Stimulated activated CD4-positive, alpha-beta T cell treated with anti-CD3 and anti-CD28 coated beads, Interleukin-4, amount 100 ng/mL, for 1 hour (primary cell): ENCODE data around the gene DOHH.
"Not testable (repeated sequence)": the region's sequence is repeated elsewhere in the genome, so short reads cannot be mapped to it uniquely, and the experiment has no call there.

ENCODE experiments used
- DNase-seq: peaks from one replicate; pipeline ENCODE4 v3.0.0-alpha.2; 2020

DOHH gene

DNA sequence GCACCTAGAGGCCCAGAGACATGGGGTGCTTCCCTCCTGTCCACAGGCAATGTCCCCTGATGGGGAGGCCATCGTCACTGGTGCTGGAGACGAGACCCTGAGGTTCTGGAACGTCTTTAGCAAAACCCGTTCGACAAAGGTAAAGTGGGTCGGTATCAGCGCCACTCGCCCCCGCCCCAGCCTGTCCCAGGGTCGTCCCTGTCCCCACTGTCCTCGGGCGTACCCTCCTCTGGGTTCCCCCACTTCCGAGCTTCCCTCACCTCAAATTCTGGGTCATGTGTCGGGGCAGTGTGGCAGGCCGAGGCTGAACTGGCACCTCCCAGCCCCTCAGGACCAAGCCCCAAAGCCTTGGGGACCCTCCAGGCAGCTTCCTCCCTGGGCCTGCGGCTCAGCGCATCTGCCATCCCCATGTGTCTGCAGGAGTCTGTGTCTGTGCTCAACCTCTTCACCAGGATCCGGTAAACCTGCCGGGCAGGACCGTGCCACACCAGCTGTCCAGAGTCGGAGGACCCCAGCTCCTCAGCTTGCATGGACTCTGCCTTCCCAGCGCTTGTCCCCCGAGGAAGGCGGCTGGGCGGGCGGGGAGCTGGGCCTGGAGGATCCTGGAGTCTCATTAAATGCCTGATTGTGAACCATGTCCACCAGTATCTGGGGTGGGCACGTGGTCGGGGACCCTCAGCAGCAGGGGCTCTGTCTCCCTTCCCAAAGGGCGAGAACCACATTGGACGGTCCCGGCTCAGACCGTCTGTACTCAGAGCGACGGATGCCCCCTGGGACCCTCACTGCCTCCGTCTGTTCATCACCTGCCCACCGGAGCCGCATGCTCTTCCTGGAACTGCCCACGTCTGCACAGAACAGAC is 34.1 kb upstream of the DOHH start:
- no peak for DNase-seq

- no peak for DNase-seq
Measured at GRCh38 chr19:3533563-3534216, 33.2 kb upstream of the DOHH start.

GRCh38 chr19:3533033-3533432 is 32.6 kb upstream of the DOHH start:
- no peak for DNase-seq

- DNase-seq = no peak
Measured at GRCh38 chr19:3532154-3532786, 31.8 kb upstream of the DOHH start.

- no peak for DNase-seq
Measured at GRCh38 chr19:3531716-3532115, 31.2 kb upstream of the DOHH start.

DNA sequence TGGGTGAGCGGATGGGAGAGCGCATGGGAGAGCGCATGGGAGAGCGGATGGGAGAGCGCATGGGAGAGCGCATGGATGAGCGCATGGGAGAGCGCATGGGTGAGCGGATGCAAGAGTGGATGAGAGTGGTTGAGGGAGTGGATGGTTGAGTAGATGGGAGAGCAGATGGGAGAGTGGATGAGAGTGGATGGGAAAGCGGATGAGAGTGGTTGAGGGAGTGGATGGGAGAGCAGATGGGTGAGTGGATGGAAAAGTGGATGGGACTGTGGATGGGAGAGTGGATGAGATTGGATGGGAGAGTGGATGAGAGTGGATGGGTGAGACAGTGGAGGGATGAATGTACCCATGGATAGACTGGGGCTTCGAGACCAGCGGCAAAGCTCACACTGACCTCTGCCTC is 29.9 kb upstream of the DOHH start:
- no peak for DNase-seq

GRCh38 chr19:3529299-3529698 is 28.8 kb upstream of the DOHH start:
- not testable (repeated sequence) for DNase-seq

DNA sequence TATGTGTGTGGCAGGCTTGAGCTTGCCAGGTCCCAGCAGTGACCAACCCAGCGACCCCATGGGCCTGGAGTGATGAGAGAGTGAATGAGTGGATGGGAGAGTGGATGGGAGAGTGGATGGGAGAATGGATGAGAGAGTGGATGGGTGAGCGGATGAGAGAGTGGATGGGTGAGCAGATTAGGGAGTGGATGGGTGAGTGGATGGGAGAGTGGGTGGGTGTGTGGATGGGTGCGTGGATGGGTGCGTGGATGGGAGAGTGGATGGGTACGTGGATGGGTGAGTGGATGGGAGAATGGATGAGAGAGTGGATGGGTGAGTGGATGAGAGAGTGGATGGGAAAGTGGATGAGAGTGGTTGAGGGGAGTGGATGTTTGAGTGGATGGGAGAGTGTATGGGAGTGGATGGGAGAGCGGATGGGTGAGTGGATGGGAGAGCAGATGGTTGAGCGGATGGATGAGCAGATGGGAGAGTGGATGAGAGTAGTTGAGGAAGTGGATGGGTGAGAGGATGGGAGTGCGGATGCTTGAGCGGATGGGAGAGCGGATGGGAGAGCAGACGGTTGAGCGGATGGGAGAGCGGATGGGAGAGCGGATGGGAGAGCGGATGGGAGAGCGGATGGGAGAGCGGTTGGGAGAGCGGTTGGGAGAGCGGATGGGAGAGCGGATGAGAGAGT is 28.2 kb upstream of the DOHH start:
- no peak for DNase-seq

DNA sequence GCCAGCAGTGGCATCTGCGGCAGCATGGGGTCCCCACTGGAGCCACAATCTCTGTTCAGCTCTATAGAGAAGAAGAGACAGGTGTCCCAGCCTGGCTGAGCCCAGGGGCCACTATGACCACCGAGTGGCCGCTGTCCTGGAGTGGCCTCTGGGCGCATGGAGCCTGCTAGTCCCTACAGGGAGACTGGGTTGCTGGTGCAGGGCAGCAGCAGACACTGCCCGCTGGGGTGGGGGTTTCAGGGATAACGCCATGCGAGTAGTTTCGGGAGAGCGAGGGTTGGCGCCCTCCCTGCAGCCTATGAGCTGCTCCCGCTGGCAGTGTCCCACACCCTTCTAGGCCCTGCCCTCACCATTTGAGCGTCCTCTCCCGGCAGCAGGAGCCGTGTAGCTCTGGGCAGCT is 27.6 kb upstream of the DOHH start:
- DNase-seq = no peak

- no peak for DNase-seq
Measured at GRCh38 chr19:3527238-3527910, 26.9 kb upstream of the DOHH start.

- no peak for DNase-seq
Measured at GRCh38 chr19:3526507-3527237, 26.2 kb upstream of the DOHH start.

- no peak for DNase-seq
Measured at GRCh38 chr19:3524904-3525451, 24.5 kb upstream of the DOHH start.

GRCh38 chr19:3524078-3524842 is 23.8 kb upstream of the DOHH start:
- DNase-seq = no peak

DNA sequence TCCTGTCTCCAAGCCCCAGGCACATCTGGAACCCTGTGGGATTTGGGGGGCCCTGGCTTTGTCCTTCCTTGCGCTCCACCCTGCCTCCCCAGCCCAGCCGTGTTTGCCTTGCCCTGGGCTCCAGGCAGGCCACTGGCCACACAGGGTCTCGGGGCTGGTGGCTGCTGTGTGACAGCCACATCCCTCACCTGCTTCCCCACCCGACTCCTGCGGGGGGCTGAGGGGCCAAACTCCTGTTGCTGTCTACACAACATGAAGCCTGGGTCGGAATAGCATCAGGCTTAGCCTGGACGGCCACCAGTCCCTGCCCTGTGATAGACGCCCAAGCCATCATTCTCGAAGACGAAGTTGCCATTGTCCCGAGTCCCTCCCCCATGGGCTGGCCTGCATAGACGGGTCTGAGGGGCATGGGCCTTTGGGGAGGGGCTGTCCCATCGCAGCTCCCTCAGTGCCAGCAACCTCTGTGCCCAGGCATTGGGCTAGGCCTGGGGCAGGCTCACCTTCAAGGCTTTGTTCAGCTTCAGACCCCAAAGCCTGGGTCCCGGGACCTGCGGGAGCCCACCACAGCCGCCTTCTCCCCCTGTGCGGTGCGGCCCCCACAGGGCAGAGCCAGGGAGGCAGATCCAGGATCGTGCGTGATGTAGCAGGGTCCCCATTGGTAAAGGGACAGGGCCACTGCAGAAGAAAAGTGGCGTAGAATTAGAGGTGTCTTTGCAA is 23.0 kb upstream of the DOHH start:
- no peak for DNase-seq

DNA sequence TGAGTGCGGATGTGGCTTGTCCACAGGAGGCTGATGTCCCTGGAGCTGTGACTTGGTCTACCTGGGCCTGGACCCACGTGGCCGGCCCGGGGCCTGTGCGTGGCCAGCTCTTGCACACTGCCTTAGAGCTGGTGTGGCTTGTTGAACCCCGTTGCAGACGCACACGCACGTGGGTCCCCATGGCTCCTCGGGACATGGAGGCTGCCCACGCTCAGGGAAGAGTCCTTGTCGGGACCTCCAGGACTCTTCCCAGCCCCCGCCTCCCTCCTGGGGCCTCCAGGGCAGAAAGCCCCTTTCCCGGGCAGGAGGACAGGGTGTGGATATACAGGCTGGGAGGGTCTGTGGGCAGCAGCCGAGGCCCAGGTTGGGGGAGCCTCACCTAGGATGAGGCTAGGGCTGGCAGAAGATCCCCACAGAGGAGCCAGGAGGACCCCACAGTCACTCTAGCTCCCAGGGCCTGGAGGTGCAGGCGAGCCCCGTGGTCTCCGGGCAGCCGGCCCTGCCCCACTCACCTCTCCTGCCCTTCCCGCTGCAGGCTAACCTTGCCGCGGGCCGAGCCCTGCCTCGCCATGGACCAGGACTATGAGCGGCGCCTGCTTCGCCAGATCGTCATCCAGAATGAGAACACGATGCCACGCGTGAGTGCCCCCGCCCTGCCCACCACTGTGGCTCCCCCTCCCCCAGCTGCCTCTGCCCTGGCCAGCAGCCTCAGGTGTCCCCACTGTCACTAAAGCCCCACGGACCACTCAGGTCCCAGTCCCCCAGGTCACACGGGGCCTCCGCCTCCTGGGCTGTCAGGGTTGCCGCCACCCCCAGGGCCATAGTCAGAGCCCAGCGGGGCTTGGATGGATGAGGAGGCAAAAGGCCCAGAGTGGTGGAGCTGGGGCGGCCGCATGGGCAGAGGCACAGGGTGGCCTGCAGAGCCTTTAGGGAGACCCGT is 22.2 kb upstream of the DOHH start:
- DNase-seq = no peak

- DNase-seq = no peak
Measured at GRCh38 chr19:3521104-3521445, 20.6 kb upstream of the DOHH start.

GRCh38 chr19:3520166-3521103 is 20.0 kb upstream of the DOHH start:
- DNase-seq = no peak

DNA sequence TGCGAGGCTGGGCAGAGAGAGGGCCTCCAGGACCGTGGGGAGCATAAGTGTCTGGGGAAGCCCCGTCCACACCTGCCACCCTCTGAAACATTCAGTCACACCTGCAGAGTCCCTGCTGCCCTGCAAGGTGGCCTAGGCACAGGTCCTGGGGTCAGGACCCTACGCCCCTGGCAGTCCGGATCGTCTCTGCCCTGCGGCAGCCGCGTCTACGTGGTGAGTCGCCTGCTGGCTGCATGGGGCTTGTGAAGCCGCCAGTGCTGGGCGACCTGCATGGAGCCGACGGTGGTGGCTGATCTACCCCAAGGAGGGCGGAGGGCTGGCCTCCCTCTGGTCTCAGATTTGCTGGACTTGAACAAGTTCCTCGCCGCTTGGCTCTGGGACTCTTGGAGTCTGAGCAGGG is 18.7 kb upstream of the DOHH start:
- no peak for DNase-seq
